Stimulated activated CD4-positive, alpha-beta T cell treated with anti-CD3 and anti-CD28 coated beads, Interleukin-4, amount 100 ng/mL, for 48 hours (primary cell): ENCODE data around the gene CSH2.

ENCODE experiments used
- DNase-seq, 2 donors: peaks; one replicate each; pipeline ENCODE4 v3.0.0-alpha.2; 2020; ENCODE audit warnings: low read depth in 2 of 2

CSH2 gene

DNA sequence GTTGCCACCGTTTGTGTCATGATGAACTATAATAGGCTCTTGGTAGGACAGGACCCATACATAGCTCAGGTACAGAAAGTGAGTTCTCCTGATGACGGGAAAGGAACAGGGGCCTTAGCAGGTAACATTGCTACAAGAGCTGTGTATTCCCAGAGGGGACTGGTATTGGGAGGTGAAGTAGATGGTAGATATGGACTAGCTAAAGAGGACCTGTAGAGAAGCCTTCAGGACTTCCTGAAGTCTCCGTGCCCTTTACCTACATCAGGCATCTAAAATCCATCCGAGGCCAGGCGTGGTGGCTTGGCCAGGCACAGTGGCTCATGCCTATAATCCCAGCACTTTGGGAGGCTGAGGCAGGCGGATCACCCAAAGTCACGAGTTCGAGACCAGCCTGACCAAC lies 18.3 kb downstream of the CSH2 start:
- no peak for DNase-seq

DNA sequence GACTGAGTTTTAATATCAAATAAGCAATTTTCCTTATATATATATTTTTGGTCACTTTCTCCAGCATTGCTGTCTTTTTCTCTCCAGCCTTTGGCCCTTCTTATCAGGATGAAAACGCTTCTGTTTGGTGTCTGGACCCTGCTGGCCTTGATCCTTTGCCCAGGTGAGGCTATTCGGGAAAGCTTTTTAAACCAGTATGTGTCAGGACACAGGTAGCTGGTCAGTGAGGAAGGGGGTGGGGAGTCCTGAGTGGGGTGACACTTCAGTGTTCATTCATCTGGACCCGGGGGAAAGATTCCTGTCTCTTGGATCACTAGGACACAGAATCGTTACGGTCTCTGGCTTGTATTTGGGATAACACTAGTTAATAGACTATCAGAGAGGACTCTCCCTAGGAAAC lies 18.8 kb downstream of the CSH2 start:
- no peak for DNase-seq

DNA sequence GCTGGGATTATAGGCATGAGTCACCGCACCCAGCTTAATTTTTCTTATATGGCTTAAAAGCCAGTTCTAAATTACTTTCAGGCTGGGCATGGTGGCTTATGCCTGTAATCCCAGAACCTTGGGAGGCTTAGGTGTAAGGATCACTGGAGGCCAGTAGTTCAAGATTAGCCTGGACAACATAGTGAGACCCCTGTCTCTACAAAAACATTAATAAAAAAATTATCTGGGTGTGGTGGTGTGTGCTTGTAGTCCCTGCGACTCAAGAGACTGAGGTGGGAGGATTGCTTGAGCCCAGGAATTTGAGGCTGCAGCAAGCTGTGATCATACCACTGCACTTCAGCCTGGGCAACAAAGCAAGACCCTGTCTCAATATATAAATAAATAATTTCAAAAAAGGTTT lies 20.2 kb downstream of the CSH2 start:
- DNase-seq: no peak

DNA sequence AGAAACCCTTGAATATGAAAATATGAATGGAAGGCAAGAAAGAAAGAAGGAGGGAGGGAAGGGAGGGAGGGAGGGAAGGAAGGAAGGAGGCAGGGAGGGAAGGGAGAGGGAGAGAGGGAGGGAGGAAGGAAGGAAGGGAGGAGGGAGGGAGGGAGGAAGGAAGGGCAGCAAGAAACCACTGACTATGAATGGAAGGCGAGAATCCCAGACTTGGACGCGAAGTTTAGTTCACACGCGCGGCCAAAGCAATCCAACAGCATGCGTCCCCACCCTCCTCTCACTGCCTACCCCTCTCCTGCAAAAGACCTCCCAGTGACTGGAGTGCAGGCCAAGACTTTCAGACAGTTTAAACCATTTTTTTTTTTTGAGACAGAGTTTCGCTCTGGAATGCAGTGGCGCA lies 23.1 kb downstream of the CSH2 start:
- DNase-seq: no peak

DNA sequence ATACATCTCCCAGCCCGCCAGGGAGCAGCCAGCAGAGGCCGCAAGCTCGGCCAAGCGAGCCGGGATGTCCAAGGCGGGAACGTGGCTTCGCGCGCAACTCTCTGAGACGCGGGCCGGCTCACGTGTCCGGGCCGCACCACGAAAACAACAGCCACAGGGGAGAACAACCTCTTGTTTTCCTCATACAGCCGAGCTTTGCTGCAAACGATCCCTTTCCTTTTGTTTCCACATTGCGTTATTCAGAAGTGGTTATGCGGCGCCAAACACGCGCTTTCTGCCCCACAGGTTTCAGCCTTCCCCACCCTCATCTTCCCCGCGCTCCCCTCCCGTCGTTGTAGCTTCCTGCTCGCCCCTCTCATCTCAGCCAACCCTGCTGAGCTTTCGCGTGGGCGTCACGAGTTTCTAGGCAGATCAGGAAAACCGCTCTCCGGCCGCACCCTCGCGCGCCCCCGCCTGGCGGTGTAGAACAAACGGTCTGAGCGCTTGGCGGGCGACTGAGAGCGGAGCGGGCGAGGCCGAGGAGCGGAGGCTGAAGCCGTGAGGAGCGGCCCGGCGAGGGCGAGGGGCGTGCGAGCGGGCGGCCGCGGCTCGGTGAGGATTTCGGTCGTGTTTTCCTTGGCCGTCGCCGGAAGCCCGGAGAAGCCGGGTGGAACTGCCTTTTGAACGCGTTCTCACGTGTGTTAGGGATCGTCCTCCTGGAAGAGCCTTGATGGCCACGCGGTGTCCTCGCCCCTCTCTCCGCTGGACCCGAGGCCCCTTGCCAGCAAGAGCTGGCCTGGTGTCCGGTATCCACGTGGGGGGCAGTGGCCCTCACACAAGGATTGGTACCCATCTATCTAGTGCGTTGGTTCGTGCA lies 24.4 kb downstream of the CSH2 start:
- DNase-seq: peak; percentile 98

DNA sequence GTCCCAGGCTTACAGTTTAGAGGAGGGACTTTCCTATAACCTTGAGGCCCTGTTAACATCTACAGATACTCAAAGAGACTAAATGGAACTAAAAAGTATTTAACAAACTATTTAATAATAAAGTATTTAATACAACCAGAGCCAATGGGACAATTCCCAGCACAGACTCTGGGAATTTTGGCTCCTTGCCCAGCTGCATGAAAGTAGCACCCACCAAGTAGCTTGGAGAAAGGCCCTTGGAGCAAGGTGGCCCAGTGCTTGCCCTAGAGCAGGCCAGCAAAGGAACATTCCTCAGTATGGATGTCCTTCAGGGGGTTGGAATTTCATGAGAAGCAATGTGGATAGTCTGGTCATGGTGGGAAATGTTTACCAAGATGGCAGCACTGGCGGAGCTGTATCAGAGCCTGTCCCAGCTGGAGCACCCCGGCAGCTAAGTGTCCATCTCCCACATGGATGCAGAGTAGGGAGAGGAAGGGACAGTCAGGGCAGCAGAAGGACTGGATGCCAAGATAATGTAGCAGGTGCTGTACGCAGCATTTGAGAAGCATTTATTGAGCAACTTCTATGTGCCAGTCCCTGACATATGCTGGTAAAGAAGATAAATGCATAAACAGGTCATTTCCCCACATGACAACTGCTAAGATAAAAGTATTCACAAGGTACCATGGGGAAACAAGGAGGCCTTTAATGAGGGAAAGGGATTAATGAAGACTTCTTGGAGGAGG lies 25.8 kb downstream of the CSH2 start:
- no peak for DNase-seq

DNA sequence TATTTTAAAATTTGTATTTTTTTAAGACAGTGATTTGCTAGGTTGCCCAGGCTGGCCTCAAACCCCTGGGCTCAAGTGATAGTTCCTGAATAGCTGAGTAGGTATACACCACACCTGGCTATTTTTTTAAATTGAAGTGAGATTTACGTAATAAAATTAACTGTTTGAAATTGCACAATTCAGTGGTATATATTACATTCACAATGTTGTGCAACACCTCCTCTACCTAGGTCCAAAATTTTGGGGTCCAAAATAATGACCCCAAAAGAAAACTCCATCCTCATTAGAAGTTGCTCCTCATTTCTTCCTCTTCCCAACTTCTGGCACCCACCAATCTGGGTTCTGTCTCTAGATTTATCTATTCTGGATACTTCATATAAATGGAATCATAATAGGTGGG lies 28.0 kb downstream of the CSH2 start:
- no peak for DNase-seq

DNA sequence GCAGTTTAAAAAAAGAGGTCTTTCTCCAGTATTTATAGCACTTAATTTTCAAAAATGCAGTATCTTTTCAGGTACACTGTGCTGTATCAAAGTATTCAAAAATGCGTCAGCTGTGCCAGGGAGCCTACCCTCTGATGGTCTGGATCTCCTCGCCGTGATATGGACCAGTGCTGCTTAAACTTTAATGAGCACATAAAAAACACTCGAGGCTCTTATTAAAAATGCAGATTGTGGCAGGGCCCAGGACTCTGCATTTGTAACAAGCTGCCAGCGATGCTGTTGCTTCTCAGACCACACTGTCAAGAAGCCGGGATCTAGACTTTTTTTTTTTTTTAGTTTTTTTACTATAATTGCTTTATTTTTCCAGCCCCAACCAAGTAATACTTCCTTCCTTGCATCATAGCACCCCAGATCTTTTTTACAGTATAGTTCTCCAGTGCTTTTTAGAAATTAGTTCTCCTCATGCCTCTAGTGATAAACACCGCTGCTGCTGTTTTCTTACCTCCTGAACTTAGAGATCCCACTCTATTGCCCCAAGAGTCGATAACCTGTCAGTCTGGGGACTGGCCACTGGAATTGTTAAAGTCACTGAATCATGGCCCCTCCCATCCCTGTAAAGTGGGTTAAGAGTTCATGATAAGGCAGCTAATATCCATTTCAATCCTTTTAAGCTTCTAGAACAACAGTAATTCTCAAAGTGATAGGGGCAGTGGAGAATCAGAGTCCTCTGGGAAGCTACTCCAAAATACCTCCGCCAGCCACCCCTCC lies 29.4 kb downstream of the CSH2 start:
- no peak for DNase-seq

DNA sequence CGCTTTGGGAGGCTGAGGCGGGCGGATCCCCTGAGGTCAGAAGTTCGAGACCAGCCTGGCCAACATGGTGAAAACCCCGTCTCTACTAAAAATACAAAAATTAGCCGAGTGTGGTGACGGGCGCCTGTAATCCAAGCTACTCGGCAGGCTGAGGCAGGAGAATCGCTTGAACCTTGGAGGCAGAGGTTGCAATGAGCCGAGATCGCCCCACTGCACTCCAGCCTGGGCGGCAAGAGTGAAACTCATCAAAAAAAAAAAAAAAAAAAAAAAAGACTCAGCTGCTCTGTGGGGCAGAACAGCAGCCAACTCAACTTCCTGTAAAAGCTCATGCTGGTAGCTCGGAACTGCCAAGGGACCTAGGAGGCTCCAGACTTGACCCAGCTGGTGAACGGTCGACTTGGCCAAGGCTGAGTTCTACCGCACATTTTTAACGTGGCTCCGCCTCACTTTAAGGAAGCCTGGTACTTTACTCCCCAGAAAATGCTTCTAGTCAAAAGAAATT lies 30.0 kb downstream of the CSH2 start:
- peak in 1 of 2 donors; percentile 37 for DNase-seq

DNA sequence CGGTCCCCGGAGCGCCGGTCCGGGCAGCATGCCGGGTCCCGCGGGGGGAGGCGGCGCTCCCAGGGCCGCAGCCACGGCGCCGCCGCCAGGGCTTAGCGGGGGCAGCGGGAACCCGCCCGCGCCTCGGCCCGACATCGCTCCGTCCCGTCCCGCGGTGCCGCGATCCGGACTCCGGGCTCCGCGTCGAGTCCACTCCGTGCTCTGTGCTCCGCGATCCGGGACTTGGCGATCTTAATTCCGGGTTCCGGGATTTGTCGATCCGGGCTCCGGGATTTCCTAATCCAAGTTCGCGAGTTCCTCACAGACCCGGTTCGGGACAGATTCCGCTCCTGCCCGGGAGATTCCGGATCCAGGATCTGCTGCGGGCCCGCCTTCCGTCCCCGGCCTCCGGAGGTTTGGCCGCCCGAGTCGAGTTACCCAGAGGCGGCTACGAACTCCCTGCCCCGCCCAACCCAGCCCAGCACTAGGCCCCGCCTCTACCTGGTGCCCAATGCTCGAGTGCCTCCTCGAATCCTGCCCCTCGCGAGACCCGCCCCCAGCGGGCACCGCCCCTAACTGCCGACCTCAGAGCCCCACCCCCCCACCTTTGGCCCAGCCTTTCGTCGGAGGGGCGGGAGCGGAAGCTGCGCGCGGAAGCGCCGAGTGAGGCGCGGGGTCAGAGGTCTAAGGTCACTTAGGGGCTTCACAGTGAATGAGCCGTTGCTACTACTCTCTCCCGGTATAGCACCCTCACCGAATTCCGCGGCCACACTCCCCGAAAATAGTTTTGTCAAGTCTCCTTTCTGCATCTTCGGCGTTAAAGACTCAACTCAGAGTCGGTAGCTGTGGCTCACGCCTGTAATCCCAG lies 30.7 kb downstream of the CSH2 start, which contains the start of gene SMARCD2:
Gene SMARCD2 (minus strand): TSS at position 146 of the 847 bp plus-strand sequence. CDS start 11 bp downstream, at position 135.
- DNase-seq: peak; percentile 99 to 100

DNA sequence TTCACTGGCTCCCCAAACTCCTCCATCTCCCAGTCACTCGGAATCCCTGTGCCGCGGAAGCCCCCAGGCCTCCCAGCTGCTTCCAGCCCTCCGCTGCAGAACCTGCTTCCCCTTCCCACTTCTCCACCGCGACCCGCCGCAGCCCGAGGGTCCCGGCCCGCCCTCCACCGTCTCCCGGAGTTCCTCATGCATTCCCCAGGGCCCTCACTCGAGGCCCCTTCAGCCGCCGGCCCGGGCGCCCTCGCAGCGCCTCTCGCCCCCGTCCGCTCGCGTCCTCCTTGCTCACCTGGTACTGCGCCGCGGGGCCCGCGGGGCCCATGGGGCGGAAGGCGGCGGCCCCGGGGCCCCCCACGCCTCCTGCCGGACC lies 31.3 kb downstream of the CSH2 start:
- DNase-seq: no peak

DNA sequence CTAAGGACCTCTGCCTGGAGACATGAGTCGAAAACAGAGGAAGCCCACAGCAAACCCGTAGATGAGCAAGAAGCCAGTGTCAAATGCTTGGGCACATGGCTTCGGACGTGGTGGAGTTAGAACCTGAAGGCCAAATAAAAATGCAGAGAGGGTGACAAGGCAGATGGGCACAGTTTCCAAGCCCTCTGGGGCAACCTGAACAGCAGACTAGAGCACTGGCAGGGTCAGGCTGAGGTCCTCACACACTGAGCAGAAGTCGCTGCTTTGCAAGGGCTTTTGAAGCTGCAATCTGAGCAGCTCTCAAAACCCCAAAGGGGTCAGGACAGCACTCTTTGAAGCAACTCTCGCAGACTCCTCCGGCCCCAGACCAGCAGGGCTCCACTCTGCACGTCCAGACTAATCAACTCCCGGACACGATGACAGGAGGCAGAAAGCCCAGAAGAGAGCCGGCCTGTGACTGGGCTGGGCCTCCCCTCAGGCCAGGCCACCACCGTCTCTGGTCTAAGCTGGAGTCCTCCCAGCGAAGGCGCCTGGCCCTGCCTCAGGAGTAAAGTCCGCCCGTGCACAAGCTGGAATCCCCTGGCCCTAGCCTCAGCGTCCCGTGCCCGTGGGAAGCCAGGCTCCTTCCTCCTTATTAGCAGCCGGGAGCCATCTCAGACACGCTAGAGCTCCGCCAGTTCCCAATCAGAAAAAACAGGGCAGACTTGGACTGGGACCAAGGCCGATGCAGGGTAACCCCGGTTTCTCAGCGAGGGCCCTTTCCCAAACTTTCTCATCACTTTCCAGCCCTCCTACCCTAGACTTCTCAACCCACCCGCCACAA lies 31.9 kb downstream of the CSH2 start:
- no peak for DNase-seq

DNA sequence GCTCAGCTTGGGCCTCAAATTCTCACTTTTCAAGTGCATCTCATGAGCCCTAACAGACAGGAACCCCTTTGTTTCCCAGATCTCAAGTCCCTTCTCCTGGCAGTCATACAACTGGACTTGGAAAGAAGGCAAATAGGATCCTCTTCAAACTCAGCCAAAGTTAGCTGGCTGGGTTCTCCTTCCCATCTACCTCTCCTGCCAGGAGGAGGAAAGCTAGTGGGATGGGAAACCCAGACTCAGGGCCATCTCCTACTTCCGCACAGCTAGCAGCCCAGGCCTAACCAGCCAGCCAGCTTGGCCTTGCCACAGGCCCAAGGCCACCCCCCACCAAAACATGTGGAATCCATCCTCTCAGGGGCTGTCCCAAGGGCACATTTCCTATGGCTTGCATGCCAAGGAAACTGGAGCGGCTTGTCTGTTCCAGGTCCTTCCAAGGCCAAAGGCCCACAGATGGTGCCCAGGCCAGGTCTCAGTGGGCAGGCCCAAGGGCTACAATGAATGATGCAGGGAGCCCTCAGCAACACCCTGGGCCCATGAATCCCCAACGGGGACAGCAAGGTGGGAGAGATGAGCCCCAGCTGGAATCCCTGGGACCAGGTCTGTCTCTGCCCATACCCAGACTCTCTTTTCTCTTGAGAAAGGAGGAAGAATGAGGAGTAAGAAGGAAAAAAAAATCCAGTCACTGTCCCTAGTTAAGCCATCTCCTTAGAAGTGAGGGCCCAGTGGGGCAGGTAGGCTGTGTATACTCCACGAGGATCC lies 32.7 kb downstream of the CSH2 start:
- no peak for DNase-seq

DNA sequence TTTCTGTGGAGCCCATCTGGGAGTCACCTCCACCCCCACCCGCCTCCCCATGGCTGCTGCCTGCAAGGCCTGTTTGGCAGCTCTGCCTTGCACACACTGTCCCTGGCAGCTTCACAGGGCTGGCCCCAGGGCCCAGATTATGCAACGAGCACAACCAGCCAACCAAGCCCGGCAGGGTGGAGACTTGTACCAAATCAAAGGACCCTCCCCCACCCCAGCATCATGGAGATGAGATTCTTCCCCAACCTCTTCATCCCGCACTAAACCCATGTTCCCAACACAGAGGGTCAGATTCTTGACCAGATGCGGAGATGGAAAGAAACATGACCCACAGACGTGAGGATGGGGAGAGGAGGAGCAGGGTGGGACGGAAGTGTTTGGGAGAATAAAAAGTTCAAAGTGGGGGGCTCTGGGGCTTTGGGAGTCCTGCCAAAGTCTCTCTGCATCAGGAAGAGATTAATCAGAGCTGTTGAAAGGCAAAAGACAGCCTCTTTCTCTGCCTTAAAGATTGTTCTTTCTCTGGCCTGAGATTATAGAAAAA lies 34.8 kb downstream of the CSH2 start:
- DNase-seq: no peak

DNA sequence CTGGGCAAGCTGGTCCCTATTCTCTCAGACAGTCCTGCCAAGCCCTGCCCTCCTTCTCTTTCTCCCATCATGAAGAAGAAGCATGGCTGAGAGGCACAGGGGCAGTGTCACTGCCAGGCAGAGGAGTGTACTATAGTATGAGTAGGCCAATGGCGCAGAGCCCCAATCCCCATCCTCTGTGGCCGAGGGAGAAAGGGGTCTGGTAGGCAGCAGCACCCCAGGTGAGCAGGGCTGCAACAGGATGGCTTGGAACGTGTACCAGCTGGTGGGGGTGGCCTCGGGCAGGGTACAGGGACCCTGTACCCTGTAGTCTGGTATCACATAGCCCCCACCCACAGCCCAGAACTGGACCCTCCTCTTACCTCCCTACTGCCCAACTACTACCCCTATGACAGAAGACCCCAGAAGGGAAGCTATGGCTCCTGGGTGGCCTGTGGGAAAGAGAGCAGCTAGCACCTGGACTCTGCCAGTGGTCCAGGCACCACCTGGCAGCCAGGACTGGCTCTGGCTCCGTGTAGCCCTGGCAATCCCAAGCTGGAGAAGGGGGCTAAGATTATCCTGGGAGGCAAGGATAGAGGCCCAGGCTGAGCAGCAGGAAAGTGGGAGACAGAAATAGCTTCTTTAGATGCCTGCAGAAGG lies 35.4 kb downstream of the CSH2 start:
- no peak for DNase-seq

DNA sequence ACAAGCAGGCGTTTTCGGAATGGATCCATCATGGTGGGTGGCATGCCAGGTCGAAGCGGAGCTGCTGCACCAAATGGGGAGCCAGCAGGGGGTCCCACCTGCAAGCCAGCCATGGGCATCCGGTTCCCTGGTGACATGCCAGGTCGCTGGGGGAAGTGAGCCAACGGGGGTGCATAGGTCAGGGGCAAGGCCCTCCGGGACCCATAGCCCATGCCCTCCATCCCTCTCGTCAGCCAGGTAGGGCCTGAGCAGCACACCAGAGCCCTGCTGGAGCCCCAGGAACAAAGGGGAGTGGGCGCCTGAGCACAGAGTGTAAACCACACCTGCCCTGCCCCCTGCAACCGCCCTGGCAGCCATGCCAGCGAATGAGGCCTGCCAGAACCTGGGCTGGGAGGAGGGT lies 36.0 kb downstream of the CSH2 start:
- no peak for DNase-seq

DNA sequence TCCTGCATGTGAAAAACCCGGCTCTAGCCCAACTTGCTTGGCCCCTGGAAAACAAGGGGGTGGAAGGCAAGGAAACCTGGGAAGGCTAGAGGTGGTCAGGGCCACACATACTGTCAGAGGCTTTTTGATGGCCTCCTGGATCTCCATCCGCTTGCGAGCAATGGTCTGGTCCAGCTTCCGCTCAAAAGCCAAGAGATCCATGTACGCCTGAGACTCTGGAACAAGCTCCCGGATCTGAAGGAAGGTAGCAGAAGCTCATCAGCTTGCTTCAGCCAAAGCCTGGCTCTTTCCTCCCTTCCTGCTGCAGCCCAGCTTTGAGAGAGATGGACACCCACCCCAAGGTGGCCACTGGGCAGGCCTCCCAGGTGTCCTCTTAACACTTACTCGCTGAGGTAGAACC lies 36.7 kb downstream of the CSH2 start:
- no peak for DNase-seq

DNA sequence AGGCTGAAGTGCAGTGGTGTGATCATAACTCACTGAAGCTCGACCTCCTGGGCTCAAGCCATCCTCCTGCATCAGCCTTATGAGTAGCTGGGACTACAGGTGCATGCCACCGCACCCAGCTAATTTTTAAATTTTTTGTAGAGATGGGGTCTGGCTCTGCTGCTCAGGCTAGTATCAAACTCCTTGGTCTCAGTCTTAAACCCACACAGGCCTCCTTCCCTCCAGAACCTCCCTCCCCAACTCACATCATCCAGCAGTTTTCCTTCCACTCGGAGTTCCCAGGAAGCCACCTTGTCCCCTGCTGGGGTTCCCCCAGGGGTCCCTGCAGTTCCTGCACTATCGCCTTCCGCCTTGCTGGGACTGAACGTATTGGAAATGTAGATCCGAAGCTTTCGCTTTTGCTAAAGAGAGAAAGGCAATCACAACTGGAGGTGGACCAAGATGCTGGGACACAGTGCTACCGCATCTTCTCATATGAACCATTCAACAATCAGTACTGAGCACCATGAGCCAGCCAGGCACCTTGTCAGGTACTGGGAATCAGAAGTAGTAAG lies 38.2 kb downstream of the CSH2 start:
- DNase-seq: no peak
